Left forelimb (tissue), 1 donor: ENCODE measurements around the gene MTG2.

Experiments
- DNase-seq: peaks from one replicate; pipeline ENCODE4 v3.0.0-alpha.2; 2018; ENCODE audit warnings: low spot score

MTG2 gene

DNA sequence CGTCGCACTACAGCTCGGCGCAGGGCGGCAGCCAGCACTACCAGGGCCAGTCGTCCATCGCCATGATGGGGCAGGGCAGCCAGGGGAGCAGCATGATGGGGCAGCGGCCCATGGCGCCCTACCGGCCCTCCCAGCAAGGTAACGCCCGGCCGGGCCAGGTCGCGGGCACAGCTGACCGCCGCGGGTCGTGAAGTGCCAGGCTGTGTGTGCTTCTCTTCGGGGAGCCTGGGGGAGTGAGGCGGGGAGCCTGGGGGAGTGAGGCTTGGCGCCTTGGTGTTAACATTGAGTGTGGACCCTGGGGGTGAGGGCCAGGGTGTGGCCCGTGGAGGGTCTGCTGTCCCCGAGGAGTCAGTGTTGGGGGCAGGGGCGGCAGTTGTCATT is 19.4 kb upstream of the MTG2 start:
- DNase-seq, result no peak

DNA sequence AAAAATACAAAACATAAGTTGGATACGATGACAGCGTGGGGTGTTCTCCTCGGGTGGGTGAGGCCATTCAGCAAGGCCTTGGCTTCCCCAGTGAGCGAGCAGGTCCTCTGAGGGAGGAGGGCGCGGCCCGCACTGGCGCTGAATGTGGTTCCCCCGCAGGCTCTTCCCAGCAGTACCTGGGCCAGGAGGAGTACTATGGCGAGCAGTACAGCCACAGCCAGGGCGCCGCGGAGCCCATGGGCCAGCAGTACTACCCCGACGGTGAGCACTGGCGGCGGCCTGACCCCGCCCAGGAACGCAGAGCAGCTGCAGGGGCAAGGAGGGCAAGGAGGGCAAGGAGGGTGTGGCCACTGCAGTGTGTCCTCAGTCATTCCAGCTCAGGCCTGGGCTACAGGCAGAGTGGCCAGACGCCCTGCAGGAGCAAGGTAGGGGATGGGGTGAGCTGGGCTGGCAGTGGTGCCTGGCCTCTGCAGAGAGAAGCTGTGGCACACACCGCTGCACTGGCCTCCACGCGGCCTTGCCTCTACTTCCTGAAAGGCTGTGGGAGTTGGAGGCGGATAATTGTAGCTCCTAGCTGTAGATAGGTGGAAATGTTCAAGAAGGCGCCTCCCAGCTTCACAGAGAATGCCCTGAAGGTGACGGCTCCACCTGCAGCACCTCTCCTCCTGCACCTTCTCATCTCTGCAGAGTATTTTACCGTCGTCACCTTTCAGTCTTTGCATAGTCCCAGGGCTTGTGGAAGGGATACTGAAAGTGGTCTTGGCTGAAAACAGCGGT is 18.7 kb upstream of the MTG2 start:
- no peak for DNase-seq

GRCh38 chr20:62164879-62165761 is 17.7 kb upstream of the MTG2 start:
- DNase-seq, result no peak

- DNase-seq, result no peak
These were observed 16.9 kb upstream of the MTG2 start for GRCh38 chr20:62165762-62166399.

DNA sequence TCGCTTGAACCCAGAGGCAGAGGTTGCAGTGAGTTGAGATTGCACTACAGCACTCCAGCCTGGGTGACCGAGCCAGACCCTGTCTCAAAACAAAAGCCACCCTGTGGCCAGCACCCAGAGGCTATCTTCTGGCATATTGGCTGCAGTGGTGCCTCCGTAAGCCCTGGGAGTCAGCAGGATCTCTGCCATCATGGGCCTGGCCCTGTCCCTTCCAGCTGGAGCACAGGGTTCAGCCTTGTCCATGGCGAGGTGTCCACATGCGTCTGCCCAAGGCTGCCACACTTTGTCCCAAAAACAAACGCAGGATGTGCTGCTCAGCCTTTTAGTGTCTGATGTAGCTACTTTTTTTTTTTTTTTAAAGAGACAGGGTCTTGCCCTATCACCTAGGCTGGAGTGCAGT is 15.4 kb upstream of the MTG2 start:
- DNase-seq, result no peak

GRCh38 chr20:62168061-62168460 is 14.8 kb upstream of the MTG2 start:
- no peak for DNase-seq

- no peak for DNase-seq
These were observed 13.9 kb upstream of the MTG2 start for GRCh38 chr20:62168890-62169435.

GRCh38 chr20:62170536-62170935 is 12.3 kb upstream of the MTG2 start:
- no peak for DNase-seq

DNA sequence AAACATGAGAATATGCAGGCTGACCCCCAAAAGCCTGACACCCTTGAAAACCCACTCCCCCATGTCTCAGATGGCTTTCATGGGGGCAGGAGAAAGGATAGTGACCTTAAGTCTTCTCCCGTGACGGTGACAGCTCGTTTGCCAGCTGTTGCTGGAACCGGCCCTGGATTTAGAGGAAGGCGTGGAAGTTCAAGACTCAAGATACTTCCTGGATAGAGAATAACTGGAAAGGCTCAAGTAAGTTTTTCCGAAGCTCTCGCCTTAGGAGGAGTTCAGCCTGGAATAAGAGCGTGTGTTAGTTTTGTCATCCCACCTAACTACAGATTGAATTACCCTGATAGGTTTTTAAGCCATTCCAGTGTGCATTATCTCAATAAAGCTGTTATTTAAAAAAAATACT is 11.6 kb upstream of the MTG2 start:
- no peak for DNase-seq

DNA sequence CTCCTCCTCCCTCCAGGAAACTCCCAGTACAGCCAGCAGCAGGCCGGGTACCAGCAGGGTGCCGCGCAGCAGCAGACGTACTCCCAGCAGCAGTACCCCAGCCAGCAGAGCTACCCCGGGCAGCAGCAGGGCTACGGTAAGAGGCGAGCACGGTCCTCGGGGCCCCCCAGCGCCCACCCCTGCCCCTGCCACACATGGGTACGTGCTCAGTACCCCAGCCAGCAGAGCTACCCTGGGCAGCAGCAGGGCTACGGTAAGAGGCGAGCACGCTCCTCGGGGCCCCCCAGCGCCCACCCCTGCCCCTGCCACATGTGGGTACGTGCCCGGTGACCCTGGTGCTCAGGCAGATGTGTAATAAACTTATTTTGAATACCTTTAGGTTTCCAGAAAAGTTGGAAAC is 10.2 kb upstream of the MTG2 start:
- no peak for DNase-seq

DNA sequence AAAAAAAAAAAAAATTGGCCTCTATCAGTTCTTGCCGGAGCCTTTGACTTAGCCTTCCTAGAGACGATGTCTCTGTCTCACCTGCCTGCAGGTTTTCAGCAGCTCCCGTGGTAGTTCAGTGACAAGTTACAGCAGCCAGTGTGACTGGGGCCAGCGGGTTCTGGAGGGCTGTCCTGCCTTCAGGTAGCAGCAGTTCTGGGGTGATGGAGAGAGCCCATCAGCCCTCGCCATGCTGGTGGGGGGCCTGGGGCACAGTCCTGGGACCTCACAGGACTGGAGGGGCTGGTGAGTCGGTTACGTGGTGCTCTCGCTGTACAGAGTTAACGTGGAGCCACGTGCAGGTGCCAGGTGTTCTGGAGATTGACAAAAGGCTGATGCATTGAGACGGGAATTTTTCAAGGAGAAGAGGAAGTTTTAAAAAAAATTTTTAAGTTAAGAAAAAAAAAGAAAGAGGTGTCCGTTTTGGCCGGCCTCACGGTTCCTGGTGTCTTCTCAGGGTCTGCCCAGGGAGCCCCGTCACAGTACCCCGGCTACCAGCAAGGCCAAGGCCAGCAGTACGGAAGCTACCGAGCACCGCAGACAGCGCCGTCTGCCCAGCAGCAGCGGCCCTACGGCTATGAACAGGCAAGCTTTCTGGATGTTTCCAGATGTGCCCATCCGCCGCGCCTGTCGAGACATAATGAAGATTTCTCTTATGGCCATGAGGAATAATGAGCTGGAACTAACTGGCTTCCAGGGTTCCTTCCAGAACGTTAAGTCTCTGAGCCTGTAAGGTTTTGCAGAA is 8.6 kb upstream of the MTG2 start:
- DNase-seq, result no peak

DNA sequence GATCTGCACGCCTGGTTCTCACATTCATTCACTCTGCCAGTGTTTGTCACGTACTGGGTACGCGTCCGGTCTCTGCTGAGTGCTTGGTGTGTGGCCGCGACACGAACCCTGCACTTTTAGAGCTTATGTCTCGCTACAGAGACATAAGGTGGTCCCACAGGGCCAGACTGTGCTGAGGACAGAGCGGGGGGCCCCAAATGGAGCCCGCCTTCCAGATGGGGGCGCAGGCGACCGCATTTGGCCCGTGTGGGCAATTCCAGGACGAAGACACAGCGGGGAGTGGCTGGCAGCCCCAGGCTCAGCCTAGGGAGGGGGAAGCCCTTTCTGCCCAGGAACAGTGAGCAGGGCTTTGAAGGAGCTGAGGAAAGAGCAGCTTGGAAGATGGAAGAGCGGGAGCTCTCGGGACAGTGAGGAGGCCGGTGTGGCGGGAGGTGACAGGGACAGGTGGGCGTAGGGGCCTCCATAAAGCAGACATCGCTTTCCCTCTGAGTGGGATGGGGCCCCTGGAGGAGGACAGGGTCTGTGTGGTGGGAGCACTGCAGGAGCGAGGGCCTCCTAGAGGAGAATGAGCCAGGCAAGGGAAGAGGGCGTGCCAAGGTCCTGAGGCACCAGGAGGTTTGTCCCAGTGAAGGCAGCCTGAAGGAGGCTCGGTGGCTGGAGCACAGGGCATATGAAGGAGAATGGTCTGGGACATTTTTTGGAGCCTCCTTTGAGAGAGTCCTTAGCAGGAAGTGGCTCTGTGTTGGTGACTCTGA is 7.8 kb upstream of the MTG2 start:
- DNase-seq, result no peak

DNA sequence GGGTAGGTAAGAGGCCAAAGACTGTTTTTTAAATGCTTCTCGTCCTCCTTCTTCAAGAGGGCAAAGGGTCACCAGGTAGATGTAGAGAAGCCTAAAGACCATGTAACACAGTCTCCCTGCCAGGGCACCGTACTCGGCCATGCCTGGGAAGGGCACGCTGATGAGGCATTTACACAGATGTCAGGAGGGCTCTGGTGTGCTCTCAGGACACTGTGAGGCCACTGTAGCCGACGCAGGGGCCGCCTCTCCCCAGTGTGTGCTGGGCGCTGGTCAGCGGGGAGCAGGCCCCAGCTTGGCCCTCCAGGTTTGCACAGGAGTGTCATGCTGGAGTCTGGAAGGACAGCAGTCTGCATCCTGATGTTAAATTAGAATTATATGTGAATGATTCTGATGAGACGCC is 7.1 kb upstream of the MTG2 start:
- no peak for DNase-seq

DNA sequence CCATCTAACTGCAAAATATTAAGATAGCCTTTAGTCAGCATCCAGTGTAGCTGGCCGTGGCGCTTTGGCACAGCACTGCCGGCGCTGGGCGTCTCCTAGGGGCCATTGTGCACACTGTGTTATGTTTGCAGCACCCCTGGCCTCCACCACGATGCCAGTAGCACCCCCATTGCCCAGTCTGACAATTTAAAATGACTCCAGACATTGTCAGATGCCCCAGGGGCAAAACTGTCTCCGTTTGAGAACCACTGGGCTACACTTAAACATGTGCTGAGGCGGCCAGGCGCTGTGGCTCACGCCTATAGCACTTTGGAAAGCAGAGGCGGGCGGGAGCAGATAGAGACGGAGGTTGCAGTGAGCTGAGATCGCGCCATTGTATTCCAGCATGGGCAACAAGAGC is 6.0 kb upstream of the MTG2 start:
- DNase-seq, result no peak

- no peak for DNase-seq
These were observed 5.5 kb upstream of the MTG2 start for GRCh38 chr20:62177307-62177706.

- DNase-seq, result no peak
These were observed 4.3 kb upstream of the MTG2 start for GRCh38 chr20:62178316-62179161.

DNA sequence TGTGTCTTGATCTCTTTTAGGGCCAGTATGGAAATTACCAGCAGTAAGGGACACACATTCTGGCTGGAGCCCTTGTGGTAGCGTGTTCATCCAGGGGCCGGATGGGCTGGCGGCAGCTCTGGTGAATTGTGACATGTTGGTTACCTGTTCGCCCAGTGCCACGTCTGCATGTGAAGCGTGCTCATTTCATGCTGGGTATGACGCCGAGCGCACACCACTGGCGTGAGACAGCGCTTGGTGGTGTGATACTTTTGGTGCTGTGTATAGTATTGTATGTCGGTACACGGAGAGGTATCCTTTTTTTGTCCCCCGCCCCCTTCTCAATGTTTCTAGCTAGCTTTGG is 3.7 kb upstream of the MTG2 start:
- DNase-seq, result no peak

DNA sequence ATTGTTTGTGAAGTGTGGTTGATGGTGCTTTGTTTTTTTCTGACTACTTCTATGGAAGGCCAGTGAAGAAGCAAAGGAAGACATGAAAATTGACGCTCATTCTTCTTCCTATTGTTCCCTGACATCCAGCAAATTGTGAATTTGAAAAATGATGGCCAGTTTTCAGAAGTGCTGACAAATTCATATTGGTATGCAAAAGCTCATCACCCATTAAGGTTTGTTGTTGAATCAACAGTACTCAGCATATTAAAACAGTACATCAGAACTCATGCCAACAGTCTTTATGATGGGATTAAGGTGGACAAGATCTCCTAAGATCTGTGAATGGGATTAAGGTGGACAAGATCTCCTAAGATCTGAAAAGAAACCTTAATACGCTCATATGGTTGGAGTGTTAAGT is 1.0 kb upstream of the MTG2 start:
- DNase-seq, result no peak

DNA sequence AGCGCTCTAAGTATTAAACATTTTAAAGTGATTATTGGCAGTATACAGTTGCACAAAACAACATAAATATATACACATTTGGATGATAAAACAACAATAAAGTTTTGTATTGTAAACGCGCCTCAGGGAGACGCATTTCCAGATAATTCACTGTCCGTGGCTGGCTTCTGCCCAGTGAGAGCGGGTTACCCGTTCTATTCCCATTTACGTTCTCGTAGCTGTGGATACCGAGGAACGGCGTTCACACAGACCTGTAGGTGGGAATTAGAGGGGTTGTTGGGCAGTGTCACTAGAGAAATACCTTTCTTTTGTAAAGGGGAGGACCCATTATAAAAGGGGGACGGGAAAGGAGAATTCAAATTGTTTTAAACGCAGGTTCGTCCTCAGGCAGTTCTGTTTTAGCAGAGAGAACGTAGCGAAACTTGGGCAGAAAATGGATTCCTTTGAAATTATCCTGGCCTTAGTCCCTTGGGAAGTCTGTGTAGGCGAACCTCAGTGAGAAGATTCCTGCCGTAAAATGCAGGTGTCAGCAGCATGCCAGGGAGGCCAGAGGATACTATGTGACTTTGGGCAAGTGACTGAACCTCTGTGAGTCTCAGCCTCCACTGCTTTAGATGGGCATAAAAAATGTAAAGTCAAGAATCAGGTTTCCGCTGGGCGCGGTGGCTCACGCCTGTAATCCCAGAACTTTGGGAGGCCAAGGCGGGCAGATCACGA is 756 bp downstream of the MTG2 start:
- DNase-seq, result no peak

GRCh38 chr20:62186096-62186426 is 3.2 kb downstream of the MTG2 start:
- DNase-seq, result no peak
